A673 (cell line): ENCODE results near the gene HDGFL2.

ENCODE experiments used
- EZH2 ChIP-seq: fragments of 200-600 bp; sonication (generic); IDR thresholded peaks from 2 replicates; pipeline ENCODE4 v1.6.1; 2017; ENCODE audit warnings: borderline replicate concordance, low read depth, mild to moderate bottlenecking, mixed read lengths, antibody characterized with exemption, low read length; ENCODE audit not compliant: poor library complexity, severe bottlenecking
- TF ChIP-seq, protein P1 (sequence below): fragments of 300-800, 200-600 bp; sonication (generic); conservative IDR thresholded peaks from 2 replicates; pipeline ENCODE4 v1.5.1; 2017; ENCODE audit warnings: low read depth, mild to moderate bottlenecking, antibody characterized with exemption, low read length, moderate library complexity, mixed read lengths

DNA sequence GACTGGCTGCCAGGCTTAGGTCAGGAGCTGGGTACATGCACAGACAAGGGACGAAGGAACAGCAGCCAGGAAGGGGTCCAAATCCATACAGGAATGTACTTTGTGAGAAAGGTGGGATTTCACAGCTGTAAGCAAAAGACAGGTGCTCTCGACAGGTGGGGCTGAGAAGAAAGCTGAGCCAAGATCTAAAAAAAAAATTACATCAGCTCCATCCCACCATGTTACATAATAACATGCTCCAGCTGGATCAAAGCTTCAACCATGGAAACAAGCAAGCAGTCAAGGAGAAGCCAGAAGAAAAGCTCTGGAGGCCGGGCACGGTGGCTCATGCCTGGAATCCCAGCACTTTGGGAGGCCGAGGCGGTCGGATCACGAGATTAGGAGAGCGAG lies 22.5 kb upstream of the HDGFL2 start:
- TF ChIP-seq, protein P1, sequence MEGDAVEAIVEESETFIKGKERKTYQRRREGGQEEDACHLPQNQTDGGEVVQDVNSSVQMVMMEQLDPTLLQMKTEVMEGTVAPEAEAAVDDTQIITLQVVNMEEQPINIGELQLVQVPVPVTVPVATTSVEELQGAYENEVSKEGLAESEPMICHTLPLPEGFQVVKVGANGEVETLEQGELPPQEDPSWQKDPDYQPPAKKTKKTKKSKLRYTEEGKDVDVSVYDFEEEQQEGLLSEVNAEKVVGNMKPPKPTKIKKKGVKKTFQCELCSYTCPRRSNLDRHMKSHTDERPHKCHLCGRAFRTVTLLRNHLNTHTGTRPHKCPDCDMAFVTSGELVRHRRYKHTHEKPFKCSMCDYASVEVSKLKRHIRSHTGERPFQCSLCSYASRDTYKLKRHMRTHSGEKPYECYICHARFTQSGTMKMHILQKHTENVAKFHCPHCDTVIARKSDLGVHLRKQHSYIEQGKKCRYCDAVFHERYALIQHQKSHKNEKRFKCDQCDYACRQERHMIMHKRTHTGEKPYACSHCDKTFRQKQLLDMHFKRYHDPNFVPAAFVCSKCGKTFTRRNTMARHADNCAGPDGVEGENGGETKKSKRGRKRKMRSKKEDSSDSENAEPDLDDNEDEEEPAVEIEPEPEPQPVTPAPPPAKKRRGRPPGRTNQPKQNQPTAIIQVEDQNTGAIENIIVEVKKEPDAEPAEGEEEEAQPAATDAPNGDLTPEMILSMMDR = no peak
- no peak for TF ChIP-seq EZH2
